ENCODE results near the gene ASAP2. TPM values are rescaled to one million over a fixed set of nuclear protein-coding genes. Genes with fewer than 3 reads are reported as not detected.

The ASAP2 gene
- polyA plus RNA-seq, 1 donor (not counting 4 experiments of a cell fraction or from before 2014, with no cell fraction given), result 54.2 TPM

DNA sequence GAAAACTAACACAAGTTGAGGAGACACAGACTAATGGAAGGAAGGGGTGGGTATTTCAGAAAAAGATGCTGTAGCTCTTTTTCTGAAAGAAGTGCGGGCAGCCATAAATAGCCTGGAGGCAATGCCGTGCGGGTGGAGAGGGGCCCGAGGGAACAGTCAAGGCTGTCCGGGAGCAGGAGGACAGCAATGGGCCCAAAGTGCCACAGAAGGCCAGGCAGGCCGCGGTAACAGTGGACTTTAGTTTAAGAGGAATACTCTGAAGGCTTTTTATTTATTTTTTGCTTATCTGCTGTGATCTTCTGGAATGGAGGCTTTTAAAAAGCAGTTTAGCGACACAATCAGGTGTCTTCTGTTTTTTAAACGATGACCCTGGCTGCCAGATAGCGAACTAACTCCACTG, 213.9 kb downstream of the ASAP2 start:
- Histone ChIP-seq H2AFZ (ENCODE audit: control insufficient read depth, low read length) (no peak overlapping the region), H3K9ac (ENCODE audit: control insufficient read depth, extremely low read depth, insufficient read depth, low read length) (no peak overlapping the region), H3K4me3 (ENCODE audit: control insufficient read depth in 2 of 3, extremely low read depth in 1 of 3, insufficient read depth in 2 of 3, low read depth in 1 of 3, low read length in 3 of 3) (no peak overlapping the region), H3K9me1 (ENCODE audit: control insufficient read depth, extremely low read depth, insufficient read depth, low read length) (peaks cover 5% of the 10 kb centered on the region), H3K9me3 (ENCODE audit: control insufficient read depth, low read depth, low read length) (no peaks in the 10 kb centered on the region), H3K36me3 (ENCODE audit: control insufficient read depth in 2 of 2, extremely low read depth in 1 of 2, insufficient read depth in 2 of 2, low read length in 2 of 2) (peaks cover 2 to 19% of the 10 kb centered on the region in 2 experiments), H3K27ac (ENCODE audit: control insufficient read depth, insufficient read depth, low read length) (no peak overlapping the region), H4K20me1 (ENCODE audit: control insufficient read depth, extremely low read depth, insufficient read depth, low read length) (peaks cover 2% of the 10 kb centered on the region), H3K4me2 (ENCODE audit: control insufficient read depth, extremely low read depth, insufficient read depth, low read depth, low read length) (no peak overlapping the region), H3K79me2 (ENCODE audit: control insufficient read depth, insufficient read depth, low read length) (peaks cover 72% of the 10 kb centered on the region), H3K4me1 (ENCODE audit: control insufficient read depth, extremely low read depth, insufficient read depth, low read length) (peaks cover 30% of the 10 kb centered on the region), H3K27me3 (ENCODE audit: control insufficient read depth, extremely low read depth, insufficient read depth, low read length) (no peaks in the 10 kb centered on the region)
- no peak for DNase-seq (ENCODE audit: low read depth, low spot score)
- dilution Hi-C loops (cut with MboI; ENCODE audit: extremely low pct_ligation_motif_present, low sequenced_read_pairs), result no loop called here
- no peak for FAIRE-seq
- TF ChIP-seq CTCF (optimal IDR thresholded peaks at IDR 0.05 in 1 of 3, IDR thresholded peaks at IDR 0.05 in 1 of 3, conservative IDR thresholded peaks at IDR 0.05 in 1 of 3; ENCODE audit: extremely low read depth in 1 of 3, insufficient read depth in 2 of 3, low read length in 3 of 3) (no peak), EZH2 (IDR thresholded peaks at IDR 0.05; ENCODE audit: low read length) (no peak)

- H3K36me3 ChIP-seq (ENCODE audit: control insufficient read depth in 2 of 2, extremely low read depth in 1 of 2, insufficient read depth in 2 of 2, low read length in 2 of 2), result peaks cover 0 to 12% of the 10 kb centered on the region in 2 experiments
- no peak for TF ChIP-seq EZH2 (IDR thresholded peaks at IDR 0.05; ENCODE audit: low read length)
- TF ChIP-seq CTCF (optimal IDR thresholded peaks at IDR 0.05 in 1 of 3, IDR thresholded peaks at IDR 0.05 in 1 of 3, conservative IDR thresholded peaks at IDR 0.05 in 1 of 3; ENCODE audit: extremely low read depth in 1 of 3, insufficient read depth in 2 of 3, low read length in 3 of 3), result no peak
- peak overlapping the region; percentile 93 for H2AFZ ChIP-seq (ENCODE audit: control insufficient read depth, low read length)
- peaks cover 2% of the 10 kb centered on the region for H3K9me1 ChIP-seq (ENCODE audit: control insufficient read depth, extremely low read depth, insufficient read depth, low read length)
- peak overlapping the region; percentile 97 for H3K9ac ChIP-seq (ENCODE audit: control insufficient read depth, extremely low read depth, insufficient read depth, low read length)
- no peak for FAIRE-seq
- H3K4me1 ChIP-seq (ENCODE audit: control insufficient read depth, extremely low read depth, insufficient read depth, low read length), result peaks cover 18% of the 10 kb centered on the region
- no peaks in the 10 kb centered on the region for H3K9me3 ChIP-seq (ENCODE audit: control insufficient read depth, low read depth, low read length)
- peak overlapping the region; percentile 86 to 98 (median 87) for H3K4me3 ChIP-seq (ENCODE audit: control insufficient read depth in 2 of 3, extremely low read depth in 1 of 3, insufficient read depth in 2 of 3, low read depth in 1 of 3, low read length in 3 of 3)
- no peak for DNase-seq (ENCODE audit: low read depth, low spot score)
- H3K27ac ChIP-seq (ENCODE audit: control insufficient read depth, insufficient read depth, low read length), result peak overlapping the region; percentile 93
- dilution Hi-C loops (cut with MboI; ENCODE audit: extremely low pct_ligation_motif_present, low sequenced_read_pairs), result no loop called here
- peaks cover 2% of the 10 kb centered on the region for H4K20me1 ChIP-seq (ENCODE audit: control insufficient read depth, extremely low read depth, insufficient read depth, low read length)
- H3K79me2 ChIP-seq (ENCODE audit: control insufficient read depth, insufficient read depth, low read length), result peaks cover 69% of the 10 kb centered on the region
- peak overlapping the region; percentile 95 for H3K4me2 ChIP-seq (ENCODE audit: control insufficient read depth, extremely low read depth, insufficient read depth, low read depth, low read length)
- H3K27me3 ChIP-seq (ENCODE audit: control insufficient read depth, extremely low read depth, insufficient read depth, low read length), result no peaks in the 10 kb centered on the region
Observed at GRCh38 chr2:9422321-9423099, 215.9 kb downstream of the ASAP2 start.
